NT2/D1 (cell line): Measurements from ENCODE around the gene RFTN1.

Experiments used
- DNase-seq: peaks from one replicate; pipeline ENCODE4 v3.0.0-alpha.2; 2011; ENCODE audit warnings: low read depth, low spot score
- H3K27me3 ChIP-seq: 2 replicates; pipeline ENCODE4 v1.6.0; 2011; ENCODE audit warnings: mild to moderate bottlenecking; ENCODE audit not compliant: insufficient read length, insufficient read depth
- H3K36me3 ChIP-seq: 2 replicates; pipeline ENCODE4 v1.6.1; 2011; ENCODE audit warnings: mild to moderate bottlenecking, low read length, mixed read lengths; ENCODE audit not compliant: insufficient read depth, insufficient read length
- H3K4me1 ChIP-seq: 2 replicates; pipeline ENCODE4 v1.5.1; 2011; ENCODE audit not compliant: insufficient read depth, insufficient read length
- H3K4me3 ChIP-seq: 2 replicates; pipeline ENCODE4 v1.5.1; 2011; ENCODE audit warnings: low read depth; ENCODE audit not compliant: insufficient read length
- H3K9ac ChIP-seq: 2 replicates; pipeline ENCODE4 v1.6.0; 2011; ENCODE audit warnings: low read depth; ENCODE audit not compliant: insufficient read length
- H3K9me3 ChIP-seq: 2 replicates; pipeline ENCODE4 v1.5.1; 2011; ENCODE audit warnings: mild to moderate bottlenecking, low read length; ENCODE audit not compliant: insufficient read depth
- SUZ12 ChIP-seq: IDR thresholded peaks from 2 replicates; pipeline ENCODE4 v1.6.1; 2011; ENCODE audit not compliant: insufficient read length, insufficient read depth; ENCODE audit errors: extremely low read depth
- YY1 ChIP-seq: IDR thresholded peaks from 2 replicates; pipeline ENCODE4 v1.6.1; 2011; ENCODE audit not compliant: insufficient read length, insufficient read depth
- ZNF274 ChIP-seq: IDR thresholded peaks from 2 replicates; pipeline ENCODE4 v1.6.1; 2011; ENCODE audit warnings: mild to moderate bottlenecking, low read depth, low read length

The RFTN1 gene

DNA sequence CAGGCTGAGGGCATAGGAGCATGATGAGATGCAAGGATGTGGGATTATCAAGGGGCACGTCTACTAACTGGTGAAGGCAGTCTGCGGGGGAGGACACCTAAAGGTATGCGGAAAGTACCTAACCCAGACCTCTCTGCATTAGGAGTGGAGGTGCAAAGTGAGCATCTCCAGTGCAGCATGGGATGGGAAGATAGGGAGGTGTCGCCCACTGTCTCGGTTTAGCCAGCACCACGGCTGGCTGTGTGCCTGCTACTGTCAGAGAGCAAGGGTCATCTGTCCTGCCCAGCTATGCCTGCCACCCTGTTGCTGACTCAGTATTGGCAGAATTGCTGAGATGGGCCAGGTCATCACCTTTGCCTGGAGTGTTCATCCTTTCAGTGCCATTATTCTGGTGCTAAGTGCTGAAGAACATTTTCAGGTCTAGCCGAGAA is 208.4 kb downstream of the RFTN1 start:
- Histone ChIP-seq H3K4me1 (no peaks in the 10 kb centered on the region), H3K9ac (no peak overlapping the region), H3K4me3 (no peak overlapping the region), H3K36me3 (peaks cover 66% of the 10 kb centered on the region), H3K27me3 (no peaks in the 10 kb centered on the region), H3K9me3 (no peaks in the 10 kb centered on the region)
- DNase-seq = no peak
- TF ChIP-seq ZNF274 = no peak
- no peak for TF ChIP-seq YY1
- no peak for TF ChIP-seq SUZ12

DNA sequence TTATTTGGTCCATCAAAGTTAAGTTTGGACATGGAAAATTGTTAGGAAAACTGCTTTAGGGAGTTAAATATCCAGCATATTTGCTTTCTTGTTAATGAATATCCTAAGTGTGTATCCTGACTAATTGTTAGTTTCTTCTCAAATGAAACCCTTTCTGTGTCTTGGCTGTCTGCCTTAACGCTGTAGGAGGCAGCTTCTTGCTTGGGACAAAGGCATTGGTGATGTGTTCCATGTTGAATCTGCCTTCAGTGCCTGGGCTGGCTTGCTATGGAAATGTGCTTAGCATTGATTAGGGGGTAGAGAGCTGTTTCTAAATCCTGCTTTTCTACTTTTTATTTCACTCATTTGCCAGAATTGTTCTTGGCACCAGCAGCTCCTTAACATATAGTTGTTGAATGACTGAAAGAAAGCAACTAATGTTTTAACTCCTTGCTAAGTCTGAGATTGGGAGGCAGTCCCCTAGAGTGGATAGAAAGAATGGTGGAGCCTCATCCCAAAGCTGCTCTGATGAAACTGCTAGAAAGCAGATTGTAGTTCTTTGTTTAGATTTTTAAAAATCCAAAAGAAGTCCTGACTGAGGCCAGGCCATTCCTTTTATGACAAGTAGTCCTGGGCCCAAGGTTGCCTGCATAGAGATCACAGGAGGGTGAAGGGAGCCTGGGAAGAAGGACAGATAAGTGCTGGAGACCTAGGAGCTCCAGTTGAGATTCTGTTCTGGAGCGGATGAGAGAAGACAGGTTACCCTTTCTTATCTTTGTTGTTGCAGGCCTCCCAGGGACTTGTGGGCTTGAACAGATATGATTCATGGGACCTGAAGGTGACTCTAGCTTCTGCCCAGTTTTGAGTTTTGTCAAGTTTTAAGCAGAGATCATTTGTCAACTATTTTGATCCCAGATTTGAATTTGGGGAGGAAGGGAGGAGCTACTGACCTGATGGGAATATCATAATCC is 209.2 kb downstream of the RFTN1 start:
- TF ChIP-seq ZNF274 (no peak), SUZ12 (no peak)
- Histone ChIP-seq H3K4me1 (no peaks in the 10 kb centered on the region), H3K9ac (no peak overlapping the region), H3K4me3 (no peak overlapping the region), H3K36me3 (peaks cover 72% of the 10 kb centered on the region), H3K27me3 (no peaks in the 10 kb centered on the region), H3K9me3 (no peaks in the 10 kb centered on the region)
- no peak for DNase-seq

DNA sequence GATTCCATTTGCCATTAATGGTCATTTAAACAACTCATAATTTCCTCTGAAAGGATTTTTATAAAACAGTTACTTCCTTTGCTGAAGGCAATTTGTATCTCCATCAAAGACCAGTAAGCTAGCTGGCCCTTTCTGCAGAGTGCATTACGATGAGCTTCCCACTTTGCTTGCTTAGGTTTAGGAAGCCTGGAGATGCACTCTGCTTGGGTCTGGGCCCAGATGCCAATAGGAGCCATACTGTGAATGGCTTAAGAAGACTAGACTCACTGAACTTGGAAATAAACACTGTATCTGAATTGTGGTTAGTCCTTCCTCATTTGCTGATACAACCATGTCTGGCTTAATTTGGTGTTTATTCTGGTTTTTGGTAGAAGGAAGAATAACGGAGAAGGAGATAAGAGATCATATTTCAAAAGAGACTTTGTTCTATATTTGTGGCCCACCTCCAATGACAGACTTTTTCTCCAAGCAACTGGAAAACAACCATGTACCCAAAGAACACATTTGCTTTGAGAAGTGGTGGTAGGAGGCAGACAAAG is 210.4 kb downstream of the RFTN1 start:
- no peaks in the 10 kb centered on the region for H3K9me3 ChIP-seq
- H3K9ac ChIP-seq = no peak overlapping the region
- no peaks in the 10 kb centered on the region for H3K4me1 ChIP-seq
- H3K36me3 ChIP-seq = peaks cover 81% of the 10 kb centered on the region
- no peak overlapping the region for H3K4me3 ChIP-seq
- no peak for DNase-seq
- no peaks in the 10 kb centered on the region for H3K27me3 ChIP-seq
- TF ChIP-seq SUZ12 = no peak

DNA sequence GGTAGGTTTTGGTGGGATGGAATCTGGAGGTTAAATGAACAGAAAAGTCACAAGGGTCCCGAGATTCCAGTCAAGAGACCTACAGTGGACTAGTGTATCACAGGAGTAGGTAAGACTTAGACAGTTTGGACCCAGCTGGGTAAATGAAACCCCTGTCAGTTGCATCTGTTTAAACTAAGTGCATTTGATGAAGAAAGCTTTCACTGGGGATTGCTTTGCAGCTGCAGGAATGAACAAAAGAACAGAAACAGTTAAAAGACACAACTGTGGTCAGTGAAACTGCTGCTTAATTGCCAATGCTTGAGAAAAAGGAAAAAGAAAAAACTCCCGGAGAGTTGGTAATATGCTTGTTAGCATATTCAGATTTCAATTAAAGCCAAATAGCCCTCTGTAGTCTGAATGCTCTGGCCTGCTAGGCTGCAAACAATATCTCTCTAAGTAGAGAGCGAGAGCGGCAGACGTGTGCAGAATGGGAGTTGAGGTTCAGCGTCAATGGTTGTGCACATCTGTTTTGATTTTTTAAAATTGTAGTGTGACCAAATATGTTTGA is 211.3 kb downstream of the RFTN1 start:
- TF ChIP-seq ZNF274 (no peak), YY1 (no peak), SUZ12 (no peak)
- Histone ChIP-seq H3K4me3 (no peak overlapping the region), H3K27me3 (no peaks in the 10 kb centered on the region), H3K9me3 (no peaks in the 10 kb centered on the region), H3K4me1 (no peaks in the 10 kb centered on the region), H3K9ac (no peak overlapping the region), H3K36me3 (peaks cover 87% of the 10 kb centered on the region)
- no peak for DNase-seq

DNA sequence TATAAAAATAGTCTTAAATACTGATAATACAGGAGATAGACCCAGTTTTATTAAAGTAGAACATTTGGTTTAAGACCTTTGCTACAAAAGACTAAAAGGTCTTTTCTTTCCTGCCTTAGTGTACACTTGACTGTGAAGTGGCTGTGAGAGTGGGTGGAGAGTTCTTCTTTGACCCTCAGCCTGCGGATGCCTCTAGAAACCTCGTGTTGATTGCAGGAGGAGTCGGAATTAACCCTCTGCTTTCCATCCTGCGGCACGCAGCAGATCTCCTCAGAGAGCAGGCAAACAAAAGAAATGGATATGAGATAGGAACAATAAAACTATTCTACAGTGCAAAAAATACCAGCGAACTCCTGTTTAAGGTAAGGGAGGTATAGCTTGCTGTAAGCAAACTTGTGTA is 212.0 kb downstream of the RFTN1 start:
- no peak overlapping the region for H3K9ac ChIP-seq
- peaks cover 87% of the 10 kb centered on the region for H3K36me3 ChIP-seq
- H3K4me1 ChIP-seq = no peaks in the 10 kb centered on the region
- no peaks in the 10 kb centered on the region for H3K9me3 ChIP-seq
- H3K27me3 ChIP-seq = no peaks in the 10 kb centered on the region
- no peak overlapping the region for H3K4me3 ChIP-seq
- no peak for DNase-seq
- TF ChIP-seq SUZ12 (no peak), ZNF274 (no peak), YY1 (no peak)

DNA sequence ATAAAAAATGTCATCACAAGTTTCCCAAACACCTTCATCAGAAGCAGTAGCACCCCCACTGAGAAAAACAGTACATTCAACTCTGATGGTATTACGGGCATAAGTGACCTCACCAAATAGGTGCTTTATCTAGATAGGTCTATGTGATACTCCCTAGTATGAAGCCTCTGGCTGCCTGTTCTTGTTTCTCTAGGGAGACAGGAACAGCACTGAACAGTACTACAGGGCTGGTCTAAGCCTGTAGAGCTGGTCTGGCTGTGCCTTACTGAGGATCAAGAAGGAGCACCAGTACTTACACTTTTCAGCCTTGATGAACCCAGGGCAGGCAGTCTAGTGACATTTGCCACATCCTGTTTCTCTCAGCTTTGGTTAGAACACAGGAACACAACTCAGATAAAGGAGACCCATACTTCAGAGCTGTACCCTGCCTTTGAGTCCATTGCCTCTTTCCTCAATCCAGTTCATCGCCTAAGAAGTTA is 212.6 kb downstream of the RFTN1 start:
- TF ChIP-seq ZNF274 = no peak
- no peak for TF ChIP-seq YY1
- no peak for TF ChIP-seq SUZ12
- no peaks in the 10 kb centered on the region for H3K9me3 ChIP-seq
- DNase-seq = no peak
- H3K9ac ChIP-seq = no peak overlapping the region
- H3K4me3 ChIP-seq = no peak overlapping the region
- no peaks in the 10 kb centered on the region for H3K27me3 ChIP-seq
- H3K4me1 ChIP-seq = no peaks in the 10 kb centered on the region
- H3K36me3 ChIP-seq = peaks cover 86% of the 10 kb centered on the region

DNA sequence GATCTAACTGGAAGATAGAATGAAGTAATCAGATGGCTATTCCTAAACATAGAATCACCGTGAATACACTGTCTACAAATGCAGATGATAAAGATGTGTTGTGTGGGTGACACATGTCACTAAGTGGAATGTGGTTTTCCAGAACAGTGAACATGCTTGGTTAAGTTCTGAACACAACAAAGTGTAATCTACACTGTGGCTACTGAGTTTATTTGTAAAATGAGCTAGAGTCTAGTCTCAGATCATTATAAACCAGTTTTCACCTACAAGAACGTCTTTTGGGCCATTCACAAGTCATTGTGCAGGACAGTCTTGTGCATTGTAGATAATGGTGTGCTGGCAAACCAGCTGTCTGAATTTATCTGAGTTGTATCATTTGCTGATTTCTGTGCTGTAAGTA is 213.2 kb downstream of the RFTN1 start:
- no peak for DNase-seq

More for the DNA sequence above, 213.2 kb downstream of the RFTN1 start:
- Histone ChIP-seq H3K4me1 (no peaks in the 10 kb centered on the region), H3K9me3 (no peaks in the 10 kb centered on the region), H3K27me3 (no peaks in the 10 kb centered on the region), H3K4me3 (no peak overlapping the region), H3K9ac (no peak overlapping the region), H3K36me3 (peaks cover 87% of the 10 kb centered on the region)
- TF ChIP-seq YY1 = no peak
- TF ChIP-seq SUZ12 = no peak
- TF ChIP-seq ZNF274 = no peak
